Measurements from ENCODE around the gene MYBBP1A. TPM values are rescaled to one million over a fixed set of nuclear protein-coding genes. Genes with fewer than 3 reads are reported as not detected.
"Not testable (repeated sequence)": the region's sequence is repeated elsewhere in the genome, so short reads cannot be mapped to it uniquely, and the experiment has no call there.

MYBBP1A gene
- total and polyA plus RNA-seq, 9 donors = 12.7 to 71.4 (median 45.5) TPM

GRCh38 chr17:4582101-4582501, 26.9 kb upstream of the MYBBP1A start:
- TF ChIP-seq CTCF (IDR thresholded peaks at IDR 0.05) (no peak), EP300 (IDR thresholded peaks at IDR 0.05) (no peak), POLR2A (IDR thresholded peaks at IDR 0.05) (no peak)
- intact Hi-C loops (cut with DNase I) = no loop called here
- 43 to 52% (median 46%) methylated on average over 7 of the region's 7 CpGs for WGBS, 3 donors
- Histone ChIP-seq H3K4me1 (ENCODE audit: insufficient read depth) (peaks cover 5% of the 10 kb centered on the region), H3K36me3 (no peaks in the 10 kb centered on the region), H3K27me3 (no peaks in the 10 kb centered on the region), H3K27ac (no peak overlapping the region), H3K4me3 (no peak overlapping the region), H3K9me3 (no peaks in the 10 kb centered on the region)
- DNase-seq = peak in 2 of 5 donors; percentile 22 to 40

GRCh38 chr17:4580291-4580690, 25.1 kb upstream of the MYBBP1A start:
- peak in 1 of 5 donors; percentile 11 for DNase-seq
- no peak overlapping the region for H3K4me3 ChIP-seq
- WGBS, 3 donors = 47 to 58% (median 49%) methylated on average over 7 of the region's 7 CpGs

GRCh38 chr17:4579678-4580077, 24.5 kb upstream of the MYBBP1A start:
- peaks cover 4% of the 10 kb centered on the region for H3K4me1 ChIP-seq (ENCODE audit: insufficient read depth)
- 77 to 90% (median 79%) methylated on average over 11 of the region's 11 CpGs for WGBS, 3 donors
- TF ChIP-seq POLR2A (IDR thresholded peaks at IDR 0.05) (no peak), CTCF (IDR thresholded peaks at IDR 0.05) (no peak), EP300 (IDR thresholded peaks at IDR 0.05) (no peak)
- H3K9me3 ChIP-seq = no peaks in the 10 kb centered on the region
- H3K27me3 ChIP-seq = no peaks in the 10 kb centered on the region
- intact Hi-C loops (cut with DNase I) = loop anchor here in 1 of 4 donors (5.0 kb wide), 1 partner anchor 33 kb away; no protein-coding TSS in a partner anchor
- H3K36me3 ChIP-seq = no peaks in the 10 kb centered on the region
- no peak for DNase-seq
- no peak overlapping the region for H3K27ac ChIP-seq
- no peak overlapping the region for H3K4me3 ChIP-seq

More at GRCh38 chr17:4580291-4580690, 25.1 kb upstream of the MYBBP1A start:
- intact Hi-C loops (cut with DNase I) = no loop called here
- no peaks in the 10 kb centered on the region for H3K36me3 ChIP-seq
- peaks cover 5% of the 10 kb centered on the region for H3K4me1 ChIP-seq (ENCODE audit: insufficient read depth)
- no peaks in the 10 kb centered on the region for H3K9me3 ChIP-seq
- TF ChIP-seq EP300 (IDR thresholded peaks at IDR 0.05) = no peak
- TF ChIP-seq POLR2A (IDR thresholded peaks at IDR 0.05) = no peak
- TF ChIP-seq CTCF (IDR thresholded peaks at IDR 0.05) = no peak
- no peaks in the 10 kb centered on the region for H3K27me3 ChIP-seq
- H3K27ac ChIP-seq = no peak overlapping the region

GRCh38 chr17:4578349-4578748, 23.2 kb upstream of the MYBBP1A start:
- H3K4me1 ChIP-seq (ENCODE audit: insufficient read depth); H3K27me3 ChIP-seq; H3K9me3 ChIP-seq; H3K36me3 ChIP-seq; H3K4me3 ChIP-seq; H3K27ac ChIP-seq: not testable (repeated sequence)
- WGBS, 3 donors = 94 to 97% (median 95%) methylated on average over 5 to 24 of the region's 24 CpGs
- peak in 1 of 5 donors; percentile 17 for DNase-seq
- intact Hi-C loops (cut with DNase I) = loop anchor here in 1 of 4 donors (5.0 kb wide), 1 partner anchor 34 kb away; no protein-coding TSS in a partner anchor

GRCh38 chr17:4577386-4577993, 22.3 kb upstream of the MYBBP1A start:
- no peaks in the 10 kb centered on the region for H3K4me1 ChIP-seq (ENCODE audit: insufficient read depth)
- intact Hi-C loops (cut with DNase I) = loop anchor here in 1 of 4 donors (5.0 kb wide), 1 partner anchor 35 kb away; no protein-coding TSS in a partner anchor
- 64 to 75% (median 67%) methylated on average over 8 of the region's 8 CpGs for WGBS, 3 donors
- peak in 1 of 5 donors; percentile 15 for DNase-seq
- TF ChIP-seq CTCF (IDR thresholded peaks at IDR 0.05) = no peak
- TF ChIP-seq POLR2A (IDR thresholded peaks at IDR 0.05) = no peak
- no peak for TF ChIP-seq EP300 (IDR thresholded peaks at IDR 0.05)
- H3K4me3 ChIP-seq = no peak overlapping the region
- no peak overlapping the region for H3K27ac ChIP-seq
- H3K36me3 ChIP-seq = no peaks in the 10 kb centered on the region
- no peaks in the 10 kb centered on the region for H3K27me3 ChIP-seq
- no peaks in the 10 kb centered on the region for H3K9me3 ChIP-seq
